ENCODE results near the gene MARCHF3.
"Not testable (repeated sequence)": the region's sequence is repeated elsewhere in the genome, so short reads cannot be mapped to it uniquely, and the experiment has no call there.

MARCHF3 gene

GRCh38 chr5:126911986-126912385, 118.4 kb downstream of the MARCHF3 start:
- DNase-seq, result no peak

GRCh38 chr5:126909856-126910255, 120.5 kb downstream of the MARCHF3 start:
- no peak for DNase-seq

- DNase-seq, result not testable (repeated sequence)
These were observed 126.0 kb downstream of the MARCHF3 start for GRCh38 chr5:126904407-126904806.

GRCh38 chr5:126900796-126901195, 129.6 kb downstream of the MARCHF3 start:
- DNase-seq, result no peak

GRCh38 chr5:126899476-126899875, 130.9 kb downstream of the MARCHF3 start:
- DNase-seq, result no peak

- no peak for DNase-seq
These were observed 132.3 kb downstream of the MARCHF3 start for GRCh38 chr5:126897851-126898630.

GRCh38 chr5:126896170-126896702, 134.1 kb downstream of the MARCHF3 start:
- DNase-seq, result no peak

GRCh38 chr5:126895712-126896111, 134.6 kb downstream of the MARCHF3 start:
- DNase-seq, result not testable (repeated sequence)

- not testable (repeated sequence) for DNase-seq
These were observed 139.9 kb downstream of the MARCHF3 start for GRCh38 chr5:126890414-126890813.

- DNase-seq, result no peak
These were observed 142.2 kb downstream of the MARCHF3 start for GRCh38 chr5:126888175-126888574.

GRCh38 chr5:126884269-126884819, 146.0 kb downstream of the MARCHF3 start:
- no peak for DNase-seq

- no peak for DNase-seq
These were observed 146.7 kb downstream of the MARCHF3 start for GRCh38 chr5:126883564-126884245.

- no peak for DNase-seq
These were observed 148.3 kb downstream of the MARCHF3 start for GRCh38 chr5:126881821-126882600.

GRCh38 chr5:126878634-126879033, 151.7 kb downstream of the MARCHF3 start:
- no peak for DNase-seq

GRCh38 chr5:126878085-126878484, 152.3 kb downstream of the MARCHF3 start:
- no peak for DNase-seq

- DNase-seq, result no peak
These were observed 152.8 kb downstream of the MARCHF3 start for GRCh38 chr5:126877602-126878001.

- DNase-seq, result no peak
These were observed 155.0 kb downstream of the MARCHF3 start for GRCh38 chr5:126875303-126875785.

- no peak for DNase-seq
These were observed 157.6 kb downstream of the MARCHF3 start for GRCh38 chr5:126872561-126873354.

- no peak for DNase-seq
These were observed 158.9 kb downstream of the MARCHF3 start for GRCh38 chr5:126871441-126871840.

- DNase-seq, result no peak
These were observed 161.3 kb downstream of the MARCHF3 start for GRCh38 chr5:126869005-126869451.

- DNase-seq, result no peak
These were observed 161.9 kb downstream of the MARCHF3 start for GRCh38 chr5:126868338-126869004.
